ENCODE data around the gene SLC6A7.

- TF ChIP-seq CTCF (IDR thresholded peaks at IDR 0.05 in 4 of 5, conservative IDR thresholded peaks at IDR 0.05 in 1 of 5) = peak in 4 of 5 experiments; percentile 14 to 42 (median 22)
- TF ChIP-seq POLR2A (IDR thresholded peaks at IDR 0.05) = no peak
These were observed 66.7 kb downstream of the SLC6A7 start for GRCh38 chr5:150256410-150257064.

Data from gastrocnemius medialis (tissue), 4 donors.